D721Med (cell line): ENCODE measurements around the gene PLVAP.
"Not testable (repeated sequence)": the region's sequence is repeated elsewhere in the genome, so short reads cannot be mapped to it uniquely, and the experiment has no call there.

ENCODE experiments used
- DNase-seq: peaks from one replicate; pipeline ENCODE4 v3.0.0; 2011; ENCODE audit warnings: low spot score; ENCODE audit not compliant: insufficient read length
- FAIRE-seq: peaks from 2 replicates; lab custom pipeline; 2011; peaks lifted over from hg19 to GRCh38; lab: Jason Lieb, UNC
- TF ChIP-seq, protein P1 (sequence below): IDR thresholded peaks from 2 replicates; pipeline ENCODE4 v1.5.1; 2012; ENCODE audit warnings: mild to moderate bottlenecking, control low read depth; ENCODE audit not compliant: insufficient read depth; ENCODE audit errors: missing control alignments

The PLVAP gene

DNA sequence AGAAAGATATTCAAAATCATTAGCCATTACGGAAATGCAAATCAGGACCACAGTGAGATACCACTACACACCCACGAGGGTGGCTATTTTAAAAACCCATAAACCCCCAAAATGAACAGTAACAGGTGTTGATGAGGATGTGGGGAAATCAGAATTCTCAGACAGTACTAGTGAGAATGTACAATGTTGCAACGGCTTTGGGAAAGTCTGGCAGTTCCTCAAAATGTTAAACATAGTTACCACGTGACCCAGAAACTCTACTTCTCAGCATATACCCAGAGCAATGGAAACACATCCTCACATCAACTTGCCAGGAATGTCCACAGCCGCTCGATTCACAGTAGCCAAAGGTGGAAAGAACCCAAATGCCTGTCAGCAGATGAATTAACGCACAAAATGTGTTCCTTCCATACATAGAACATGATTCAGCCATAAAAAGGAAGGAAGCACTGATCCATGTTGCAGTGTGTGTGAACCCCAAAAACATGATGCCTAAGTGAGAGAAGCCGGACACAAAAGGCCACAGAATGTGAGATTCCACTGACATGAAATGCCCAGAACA lies 7.0 kb downstream of the PLVAP start:
- DNase-seq (no peak), FAIRE-seq (no peak)
- TF ChIP-seq, protein P1, sequence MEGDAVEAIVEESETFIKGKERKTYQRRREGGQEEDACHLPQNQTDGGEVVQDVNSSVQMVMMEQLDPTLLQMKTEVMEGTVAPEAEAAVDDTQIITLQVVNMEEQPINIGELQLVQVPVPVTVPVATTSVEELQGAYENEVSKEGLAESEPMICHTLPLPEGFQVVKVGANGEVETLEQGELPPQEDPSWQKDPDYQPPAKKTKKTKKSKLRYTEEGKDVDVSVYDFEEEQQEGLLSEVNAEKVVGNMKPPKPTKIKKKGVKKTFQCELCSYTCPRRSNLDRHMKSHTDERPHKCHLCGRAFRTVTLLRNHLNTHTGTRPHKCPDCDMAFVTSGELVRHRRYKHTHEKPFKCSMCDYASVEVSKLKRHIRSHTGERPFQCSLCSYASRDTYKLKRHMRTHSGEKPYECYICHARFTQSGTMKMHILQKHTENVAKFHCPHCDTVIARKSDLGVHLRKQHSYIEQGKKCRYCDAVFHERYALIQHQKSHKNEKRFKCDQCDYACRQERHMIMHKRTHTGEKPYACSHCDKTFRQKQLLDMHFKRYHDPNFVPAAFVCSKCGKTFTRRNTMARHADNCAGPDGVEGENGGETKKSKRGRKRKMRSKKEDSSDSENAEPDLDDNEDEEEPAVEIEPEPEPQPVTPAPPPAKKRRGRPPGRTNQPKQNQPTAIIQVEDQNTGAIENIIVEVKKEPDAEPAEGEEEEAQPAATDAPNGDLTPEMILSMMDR = no peak

DNA sequence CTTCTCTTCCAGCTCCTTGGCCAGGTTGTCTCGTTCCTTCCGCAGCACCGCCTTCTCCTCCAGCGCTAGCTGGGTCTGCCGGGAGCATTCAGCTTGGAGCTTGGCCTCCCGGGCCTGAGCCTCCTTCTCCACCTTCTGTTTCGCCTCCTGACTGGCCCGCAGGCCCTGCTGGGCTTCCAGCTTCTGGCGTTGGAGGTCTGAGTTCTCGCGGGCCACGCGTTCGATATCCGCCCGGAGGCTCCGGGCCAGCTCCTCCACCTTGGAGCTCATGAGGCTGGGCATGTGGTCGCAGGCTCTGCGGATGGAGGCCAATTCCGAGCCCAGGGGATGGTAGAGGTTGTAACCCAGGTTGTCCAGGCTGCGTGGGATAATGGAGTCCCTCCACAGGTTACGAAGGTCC lies 11.8 kb downstream of the PLVAP start:
- FAIRE-seq = no peak
- DNase-seq = no peak
- TF ChIP-seq, protein P1 = no peak

DNA sequence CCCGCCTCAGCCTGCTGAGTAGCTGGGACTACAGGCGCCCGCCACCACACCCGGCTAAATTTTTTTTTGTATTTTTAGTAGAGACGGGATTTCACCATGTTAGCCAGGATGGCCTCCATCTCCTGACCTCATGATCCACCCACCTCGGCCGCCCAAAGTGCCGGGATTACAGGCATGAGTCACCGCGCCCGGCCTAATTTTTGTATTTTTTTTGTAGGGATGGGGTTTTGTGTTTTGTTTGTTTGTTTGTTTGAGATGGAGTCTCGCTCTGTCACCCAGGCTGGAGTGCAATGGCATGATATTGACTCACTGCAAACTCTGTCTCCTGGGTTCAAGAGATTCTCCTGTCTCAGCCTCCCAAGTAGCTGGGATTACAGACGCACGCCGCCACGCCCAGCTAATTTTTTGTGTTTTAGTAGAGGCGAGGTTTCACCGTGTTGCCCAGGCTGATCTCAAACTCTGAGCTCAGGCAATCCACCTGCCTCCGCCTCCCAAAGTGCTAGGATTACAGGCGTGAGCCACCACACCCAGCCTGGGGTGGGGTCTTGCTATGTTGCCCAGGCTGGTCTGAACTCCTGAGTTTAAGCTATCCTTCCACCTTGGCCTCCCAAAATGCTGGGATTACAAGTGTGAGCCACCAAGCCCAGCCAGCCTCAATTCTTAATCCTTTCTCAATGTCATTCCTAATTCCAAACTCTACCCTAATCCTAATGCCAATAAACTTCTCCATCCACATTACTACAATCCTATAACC lies 13.1 kb downstream of the PLVAP start:
- not testable (repeated sequence) for DNase-seq, FAIRE-seq

DNA sequence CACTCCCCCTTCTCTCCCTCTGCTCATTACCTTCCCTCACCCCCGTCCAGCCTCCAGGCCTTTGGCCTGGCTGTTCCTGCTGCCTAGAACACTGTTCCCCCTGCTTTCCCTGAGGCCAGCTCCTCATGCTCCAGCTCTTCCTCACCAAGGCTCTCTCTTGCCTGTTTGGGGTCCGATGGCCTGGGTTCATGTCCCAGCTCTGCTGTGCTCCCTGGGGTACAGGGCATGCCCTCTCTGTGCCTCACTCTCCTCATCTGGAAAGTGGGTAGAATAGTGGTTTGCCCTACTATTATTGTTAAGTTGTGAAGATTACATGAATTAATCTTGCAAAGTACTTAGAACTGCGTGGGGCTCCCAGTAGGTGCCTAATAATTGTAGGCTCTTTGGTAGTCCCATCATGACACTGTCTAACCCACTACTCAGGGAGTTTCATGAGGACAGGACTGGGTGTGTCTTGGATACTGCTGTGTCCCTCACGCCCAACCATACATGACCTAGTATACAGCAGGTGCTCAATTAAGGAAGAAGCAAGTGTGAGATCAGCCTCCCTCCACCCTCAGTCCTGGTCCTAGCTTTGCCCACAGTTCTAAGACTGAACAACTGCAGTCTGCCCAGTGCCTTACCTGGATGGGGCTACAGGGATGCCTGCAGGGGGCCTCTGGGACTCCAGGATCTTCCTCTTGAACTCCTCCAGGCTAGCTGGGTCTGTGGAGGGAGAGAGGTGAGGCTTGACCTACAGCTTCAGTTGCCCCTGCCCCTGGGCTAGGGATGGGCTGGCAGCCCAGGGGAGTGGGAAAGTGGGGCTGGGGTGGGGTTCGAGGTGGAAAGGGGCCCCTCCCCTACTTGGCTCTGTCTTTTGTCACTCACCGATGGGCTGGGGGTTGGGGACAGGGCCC lies 17.0 kb downstream of the PLVAP start:
- FAIRE-seq (no peak), DNase-seq (no peak)
- TF ChIP-seq, protein P1 = no peak

DNA sequence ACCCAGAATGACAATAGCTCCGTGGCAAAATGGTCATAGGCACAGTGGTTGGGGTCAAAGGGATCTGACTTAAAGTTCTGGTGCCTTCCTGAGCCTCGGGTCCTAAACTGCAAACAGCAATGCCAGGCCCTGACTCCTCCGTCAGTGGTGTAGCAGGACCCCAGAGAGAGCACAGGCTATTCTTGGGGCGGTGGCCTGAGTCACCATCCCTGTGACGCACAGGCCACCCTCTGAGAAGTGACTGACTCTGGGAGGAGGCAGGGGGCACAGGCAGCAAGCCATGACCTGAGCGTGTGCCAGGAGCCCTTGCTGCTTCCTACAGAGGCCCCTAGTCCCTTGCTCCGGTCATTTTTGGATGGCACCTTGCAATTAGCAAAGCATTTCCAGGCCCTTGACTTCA lies 18.7 kb downstream of the PLVAP start:
- TF ChIP-seq, protein P1 = no peak
- FAIRE-seq = no peak
- DNase-seq = no peak

DNA sequence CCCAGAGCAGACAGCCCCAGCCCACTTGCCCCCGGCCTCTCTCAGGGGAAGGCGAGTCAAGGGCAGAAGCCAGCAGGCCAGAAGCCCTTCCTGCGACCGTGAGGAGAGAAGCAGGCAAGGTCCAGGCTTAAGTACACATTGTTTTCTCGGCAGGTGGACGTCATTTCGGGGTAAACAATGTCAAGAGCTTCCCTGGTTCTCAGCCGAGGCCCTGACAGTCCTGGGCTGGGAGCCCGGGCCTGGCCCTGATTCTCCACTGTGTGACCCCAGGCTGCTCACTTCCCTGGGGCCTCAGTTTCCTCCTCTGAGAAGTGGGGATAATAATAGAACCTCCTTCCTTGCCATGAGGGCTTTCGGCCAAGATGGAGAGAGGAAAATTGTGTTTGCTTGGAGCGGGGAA lies 19.4 kb downstream of the PLVAP start:
- no peak for FAIRE-seq
- TF ChIP-seq, protein P1 = no peak
- DNase-seq = no peak

DNA sequence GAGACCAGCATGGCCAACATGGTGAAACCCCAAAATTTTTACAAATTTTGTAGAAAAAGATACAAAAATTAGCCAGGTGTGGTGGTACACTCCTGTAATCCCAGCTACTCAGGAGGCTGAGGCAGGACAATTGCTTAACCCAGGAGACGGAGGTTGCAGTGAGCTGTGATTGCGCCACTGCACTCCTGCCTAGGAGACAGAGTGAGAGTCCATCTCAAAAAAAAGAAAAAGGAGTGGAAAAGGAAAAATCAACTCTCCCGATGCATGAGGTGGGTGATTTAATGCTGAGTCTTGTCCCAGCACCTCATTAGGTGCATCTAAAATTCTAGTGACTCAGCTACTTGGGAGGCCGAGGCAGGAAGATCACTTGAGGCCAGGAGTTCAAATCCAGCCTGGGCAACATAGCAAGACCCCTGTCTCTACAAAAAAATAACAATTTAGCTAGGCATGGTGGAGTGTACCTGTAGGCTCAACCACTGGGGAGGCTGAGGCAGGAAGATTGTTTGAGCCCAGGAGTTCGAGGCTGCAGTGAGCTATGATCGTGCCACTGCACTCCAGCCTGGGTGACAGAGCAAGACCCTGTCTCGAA lies 20.0 kb downstream of the PLVAP start:
- TF ChIP-seq, protein P1 = no peak
- FAIRE-seq (no peak), DNase-seq (no peak)
